HepG2 (cell line): ENCODE data around the gene SINHCAF. TPM values are rescaled to one million over a fixed set of nuclear protein-coding genes. Genes with fewer than 3 reads are reported as not detected.
A peak's percentile ranks its signal among the peaks of the same experiment; 100 is the strongest.

Experiments used
- ATAC-seq: fragments of 200-7000 bp; cut with Tn5 transposase; 3 replicates; pipeline ENCODE4 v1.9.1; 2020; ENCODE audit warnings: mild to moderate bottlenecking, moderate library complexity
- BruUV-seq: library from RNA; stranded (reverse); fragments of 400-500 nt; replicated peaks from 2 replicates; lab custom pipeline; 2021; lab: Mats Ljungman, UMichigan
- CTCF ChIA-PET: fragments of 300-600 bp; formaldehyde crosslinking; extraction: SDS; loops from one replicate; lab custom pipeline; 2021; ENCODE audit warnings: low total read pairs, inconsistent platforms, low intra/inter-chr PET ratio; lab: Yijun Ruan, JAX
- POLR2A ChIA-PET: fragments of 350-600 bp; sonication (Branson Sonifier 250); formaldehyde crosslinking; loops from one replicate; lab custom pipeline; 2020; ENCODE audit warnings: antibody characterized with exemption, inconsistent platforms; lab: Yijun Ruan, JAX
- DNase-seq: peaks from one replicate; pipeline ENCODE4 v3.0.0-alpha.2; 2015; ENCODE audit warnings: low spot score
- FAIRE-seq: peaks from 3 replicates; lab custom pipeline; 2011; peaks lifted over from hg19 to GRCh38; lab: Jason Lieb, UNC
- H2AFZ ChIP-seq: one replicate; pipeline ENCODE4 v1.6.1; 2011; ENCODE audit warnings: low read length, inconsistent platforms
- H3K27ac ChIP-seq: fragments of 300-600 bp; 3 replicates; pipeline ENCODE4 v1.8.0; 2011; ENCODE audit warnings: mixed run types, mild to moderate bottlenecking, mixed read lengths, low read length, inconsistent platforms; ENCODE audit not compliant: insufficient read depth; ENCODE audit errors: extremely low read length
- H3K27me3 ChIP-seq, 2 experiments: fragments of 200-600 bp in 1 of 2; 2 replicates in 1 of 2; 3 replicates in 1 of 2; pipeline versions ENCODE4 v1.6.0 to v1.8.0; 2011; ENCODE audit warnings: low read length in 2 of 2, mild to moderate bottlenecking in 2 of 2, moderate library complexity in 2 of 2, inconsistent platforms in 1 of 2; ENCODE audit not compliant: insufficient read depth in 2 of 2, control insufficient read depth in 1 of 2
- H3K36me3 ChIP-seq, 2 experiments: fragments of 200-600 bp in 1 of 2; replicated peaks in 1 of 2; 2 replicates in 1 of 2; 3 replicates in 1 of 2; pipeline versions ENCODE4 v1.5.1 to v1.8.0; 2011; ENCODE audit warnings: low read length in 2 of 2, inconsistent platforms in 1 of 2; ENCODE audit not compliant: insufficient read depth in 2 of 2, control insufficient read depth in 1 of 2
- H3K4me1 ChIP-seq: 2 replicates; pipeline ENCODE4 v1.5.1; 2012; ENCODE audit warnings: low read length, inconsistent platforms; ENCODE audit not compliant: insufficient read depth
- H3K4me2 ChIP-seq: 2 replicates; pipeline ENCODE4 v1.6.0; 2011; ENCODE audit warnings: low read depth, low read length, inconsistent platforms
- H3K4me3 ChIP-seq, 3 experiments: fragments of 200-600 bp in 1 of 3; sonication (generic), shearing (Covaris generic) in 1 of 3; replicated peaks in 1 of 3; 2 replicates each; pipeline ENCODE4 v1.5.1; 2011 to 2016; ENCODE audit warnings: low read length in 3 of 3, inconsistent platforms in 2 of 3, low read depth in 2 of 3, mild to moderate bottlenecking in 2 of 3, control low read depth in 1 of 3, mixed read lengths in 1 of 3; ENCODE audit not compliant: insufficient read depth in 1 of 3
- H3K79me2 ChIP-seq: one replicate; pipeline ENCODE4 v1.6.1; 2011; ENCODE audit warnings: low read length, inconsistent platforms; ENCODE audit not compliant: insufficient read depth
- H3K9ac ChIP-seq: 2 replicates; pipeline ENCODE4 v1.6.0; 2011; ENCODE audit warnings: mild to moderate bottlenecking, low read depth, low read length, inconsistent platforms; ENCODE audit not compliant: insufficient read depth
- H3K9me3 ChIP-seq: 2 replicates; pipeline ENCODE4 v1.5.1; 2012; ENCODE audit warnings: mild to moderate bottlenecking, low read length
- H4K20me1 ChIP-seq: 2 replicates; pipeline ENCODE4 v1.6.0; 2011; ENCODE audit warnings: inconsistent platforms, mild to moderate bottlenecking, low read length, moderate library complexity; ENCODE audit not compliant: insufficient read depth
- CERS6 ChIP-seq: sonication (generic); formaldehyde crosslinking; IDR thresholded peaks from 2 replicates; pipeline ENCODE4 v1.5.0; 2020; ENCODE audit warnings: missing genetic modification reagents
- CHD4 ChIP-seq: fragments of 200-600 bp; sonication (generic); IDR thresholded peaks from 2 replicates; pipeline ENCODE4 v1.7.0; 2017; ENCODE audit warnings: mild to moderate bottlenecking, low read length, borderline replicate concordance
- CTCF ChIP-seq: sonication (generic); formaldehyde crosslinking; IDR thresholded peaks from 2 replicates; pipeline ENCODE4 v1.5.0; 2020; ENCODE audit warnings: mild to moderate bottlenecking, missing genetic modification reagents, moderate library complexity
- HNRNPH1 ChIP-seq: fragments of 200-400 bp; formaldehyde crosslinking; optimal IDR thresholded peaks from 2 replicates; pipeline ENCODE3; 2017; ENCODE audit warnings: mild to moderate bottlenecking, low read depth, low read length
- RARA ChIP-seq: IDR thresholded peaks from 2 replicates; pipeline ENCODE4 v1.6.1; 2016; ENCODE audit warnings: missing genetic modification reagents, missing compliant biosample characterization
- RFXAP ChIP-seq: sonication (generic); formaldehyde crosslinking; IDR thresholded peaks from 2 replicates; pipeline ENCODE4 v1.4.0; 2020; ENCODE audit warnings: missing genetic modification reagents, borderline replicate concordance
- SAFB2 ChIP-seq: sonication (generic); formaldehyde crosslinking; IDR thresholded peaks from 2 replicates; pipeline ENCODE4 v1.5.1; 2020; ENCODE audit warnings: missing genetic modification reagents, low read depth, mild to moderate bottlenecking, borderline replicate concordance
- SAP130 ChIP-seq: IDR thresholded peaks from 2 replicates; pipeline ENCODE4 v1.6.1; 2016; ENCODE audit warnings: low read depth
- ZBTB37 ChIP-seq: sonication (generic); formaldehyde crosslinking; IDR thresholded peaks from 2 replicates; pipeline ENCODE4 v1.4.0; 2020; ENCODE audit warnings: mild to moderate bottlenecking, missing genetic modification reagents
- ZMAT3 ChIP-seq: sonication (generic); formaldehyde crosslinking; conservative IDR thresholded peaks from 2 replicates; pipeline ENCODE4 v1.7.0; 2021; ENCODE audit warnings: missing genetic modification reagents
- ZNF101 ChIP-seq: sonication (generic); formaldehyde crosslinking; IDR thresholded peaks from 2 replicates; pipeline ENCODE4 v1.4.0; 2020; ENCODE audit warnings: mild to moderate bottlenecking, low read depth, missing genetic modification reagents, borderline replicate concordance
- ZNF317 ChIP-seq: sonication (generic); formaldehyde crosslinking; IDR thresholded peaks from 2 replicates; pipeline ENCODE4 v1.5.0; 2020; ENCODE audit warnings: mild to moderate bottlenecking, missing genetic modification reagents
- ZNF441 ChIP-seq: sonication (generic); formaldehyde crosslinking; IDR thresholded peaks from 2 replicates; pipeline ENCODE4 v1.7.0; 2021; ENCODE audit warnings: missing genetic modification reagents, borderline replicate concordance
- ZNF672 ChIP-seq: sonication (generic); formaldehyde crosslinking; IDR thresholded peaks from 2 replicates; pipeline ENCODE4 v1.8.1; 2022; ENCODE audit warnings: missing genetic modification reagents
- WGBS: methylation state at CpG from one replicate; pipeline ENCODE4 v1.1.6; 2017; ENCODE audit warnings: low lambda C conversion rate; 5-methylcytosine and 5-hydroxymethylcytosine counted together
- in situ Hi-C: cut with HindIII; loops from 2 replicates; pipeline ENCODE4 v1.10.0; 2017; ENCODE audit warnings: low pct_unique_long_range_greater_than_20kb; ENCODE audit not compliant: extremely low pct_ligation_motif_present
- intact Hi-C: fragments of 100-400 bp; cut with micrococcal nuclease; formaldehyde crosslinking; loops from one replicate; pipeline ENCODE4 v1.10.0; 2022; ENCODE audit not compliant: unreplicated experiment
- polyA plus RNA-seq, 8 experiments: library from polyadenylated mRNA; depleted of rRNA in 3 of 8; stranded (reverse) in 7 of 8; unstranded in 1 of 8; fragments of >200 nt; fragmentation: Illumina TruSeq in 4 of 8; extraction: Trizol in 4 of 8; gene quantifications; 2 replicates each; pipeline versions ENCODE4 v1.2.1 to v1.2.3, GENCODE V29; 2011 to 2016; ENCODE audit warnings: low read depth in 4 of 8, missing spikeins in 1 of 8, mixed read lengths in 1 of 8; ENCODE audit not compliant: insufficient read depth in 1 of 8
- total RNA-seq, 5 experiments: library from RNA; depleted of rRNA; stranded (reverse); fragments of >200 nt; fragmentation: Illumina TruSeq; extraction: Trizol; gene quantifications; 2 replicates each; pipeline ENCODE4 v1.2.3, GENCODE V29; 2016; ENCODE audit warnings: low read depth in 1 of 5

The SINHCAF gene
- total and polyA plus RNA-seq, 2 of the 13 experiments (the other 11 are each of a cell fraction or from before 2014, with no cell fraction given): 54.6 to 97.8 TPM

DNA sequence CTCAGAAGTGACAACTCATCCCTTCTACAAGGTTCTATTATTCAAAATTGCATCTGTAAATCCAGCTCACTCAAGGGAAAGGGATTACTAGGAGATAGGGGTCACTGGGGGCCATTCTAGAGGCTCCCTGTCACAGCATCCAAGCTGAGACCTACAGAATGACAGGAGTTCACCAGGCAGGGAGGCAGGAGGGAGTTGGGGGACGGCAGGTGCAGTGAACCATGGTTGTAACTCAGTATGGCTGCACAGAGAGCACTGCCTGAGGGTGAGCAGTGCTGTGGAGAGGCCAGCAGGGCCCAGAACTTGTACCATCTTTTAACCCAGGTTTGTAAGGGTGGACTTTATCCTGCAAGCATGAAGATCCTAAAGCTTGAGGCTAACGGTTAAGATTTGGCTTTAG, 37.9 kb upstream of the SINHCAF start:
- H3K27me3 ChIP-seq: no peaks in the 10 kb centered on the region; a peak in 1 of 5 replicates
- BruUV-seq: no TSS peak
- in situ Hi-C loops: no loop called here
- no peaks in the 10 kb centered on the region for H4K20me1 ChIP-seq
- H3K4me3 ChIP-seq: no peak overlapping the region
- no peaks in the 10 kb centered on the region for H3K36me3 ChIP-seq
- CTCF ChIA-PET: no interaction called here
- peak overlapping the region; percentile 100 for H3K4me2 ChIP-seq
- ATAC-seq: 0 out of 3 replicates have a peak, but pooled peaks have one; percentile 4
- no peak for FAIRE-seq
- H3K27ac ChIP-seq: no peak overlapping the region
- peaks cover 34% of the 10 kb centered on the region for H3K4me1 ChIP-seq
- WGBS: 25% methylated on average over 1 of the region's 2 CpGs
- no peak for DNase-seq
- POLR2A ChIA-PET: interaction anchor here (1.4 to 2.5 kb wide), 3 partner anchors 9 to 38 kb away, joined by 4 to 14 read pairs (median 7); partner anchors contain the start of gene SINHCAF
- no peaks in the 10 kb centered on the region for H3K9me3 ChIP-seq
- H3K79me2 ChIP-seq: no peaks in the 10 kb centered on the region
- H3K9ac ChIP-seq: no peak overlapping the region
- no peak overlapping the region for H2AFZ ChIP-seq
- intact Hi-C loops: loop anchor here (2.0 kb wide), 1 partner anchor 37 kb away; the partner anchor contains the start of gene SINHCAF
- TF ChIP-seq ZNF672 (no peak), RARA (CRISPR knock-in tag) (0 out of 2 replicates have a peak, but pooled peaks have one; percentile 3), ZNF317 (0 out of 2 replicates have a peak, but pooled peaks have one; percentile 23), ZBTB37 (CRISPR knock-in tag) (no peak)

GRCh38 chr12:31363416-31363809, 37.5 kb upstream of the SINHCAF start:
- peak overlapping the region; percentile 99 for H2AFZ ChIP-seq
- no peaks in the 10 kb centered on the region for H3K9me3 ChIP-seq
- H3K79me2 ChIP-seq: no peaks in the 10 kb centered on the region
- ChIA-PET POLR2A (interaction anchor here (1.3 to 2.5 kb wide), 7 partner anchors 7 to 227 kb away, joined by 4 to 36 read pairs (median 7); partner anchors contain the start of genes DENND5B and SINHCAF), CTCF (no interaction called here)
- 2% methylated on average over 5 of the region's 6 CpGs for WGBS
- peak overlapping the region; percentile 100 for H3K4me2 ChIP-seq
- H3K9ac ChIP-seq: 0 out of 2 replicates have a peak overlapping the region, but pooled peaks have one; percentile 88
- H3K36me3 ChIP-seq: no peaks in the 10 kb centered on the region
- peak overlapping the region; percentile 84 for H3K27ac ChIP-seq
- FAIRE-seq (no peak), ATAC-seq (peak; percentile 51), DNase-seq (no peak)
- intact Hi-C loops: loop anchor here (2.0 kb wide), 1 partner anchor 37 kb away; the partner anchor contains the start of gene SINHCAF
- H3K4me3 ChIP-seq: peak overlapping the region; percentile 64 to 77 (median 73); a peak in 4 of 6 replicates
- H3K4me1 ChIP-seq: peaks cover 30% of the 10 kb centered on the region
- no peaks in the 10 kb centered on the region; a peak in 1 of 5 replicates for H3K27me3 ChIP-seq
- in situ Hi-C loops: no loop called here
- H4K20me1 ChIP-seq: no peaks in the 10 kb centered on the region
- BruUV-seq: no TSS peak
- TF ChIP-seq CTCF (peak; percentile 11; the same call in 1 of the 2 replicates), CHD4 (no peak), RFXAP (CRISPR knock-in tag) (no peak), SAFB2 (CRISPR knock-in tag) (no peak), SAP130 (peak; percentile 30; the same call in 1 of the 2 replicates), ZNF441 (CRISPR knock-in tag) (0 out of 2 replicates have a peak, but pooled peaks have one; percentile 26), HNRNPH1 (no peak), ZNF101 (no peak), ZMAT3 (CRISPR knock-in tag) (no peak), CERS6 (no peak)
